HL-60 (cell line): ENCODE data around the gene NKRF.

Experiments used
- CTCF ChIP-seq: IDR thresholded peaks from one replicate; pipeline ENCODE4 v1.5.1; 2011; ENCODE audit warnings: low read length, control low read depth, inconsistent platforms; ENCODE audit not compliant: insufficient read depth
- POLR2AphosphoS5 ChIP-seq: IDR thresholded peaks from 2 replicates; pipeline ENCODE4 v1.6.1; 2012; ENCODE audit warnings: low read depth

DNA sequence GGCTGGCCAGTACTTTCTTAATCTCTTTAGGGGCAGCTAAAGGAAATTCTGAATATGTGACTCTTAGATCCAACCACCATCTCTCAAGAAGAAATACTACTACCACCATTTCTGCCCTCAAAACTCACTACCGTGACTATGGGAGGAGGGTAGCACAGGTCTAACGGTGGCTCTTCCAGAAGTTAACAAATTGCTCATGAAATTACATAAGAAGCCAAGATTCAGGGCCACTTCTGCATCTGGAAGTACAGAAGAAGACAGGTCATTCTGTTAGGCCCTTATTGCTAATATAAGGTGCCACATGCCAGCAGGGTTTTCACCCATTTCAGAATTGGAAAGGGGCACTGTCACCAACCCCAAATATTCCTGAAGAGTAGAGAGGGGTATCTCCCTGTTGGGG is 19.6 kb upstream of the NKRF start:
- TF ChIP-seq CTCF, result no peak
- no peak for TF ChIP-seq POLR2AphosphoS5
